SU-DHL-6 (cell line): ENCODE results near the gene TRMU.

Experiments
- EZH2phosphoT487 ChIP-seq: fragments of 200-600 bp; sonication (generic), shearing (Covaris generic); conservative IDR thresholded peaks from 2 replicates; pipeline ENCODE4 v1.6.1; 2018; ENCODE audit warnings: mild to moderate bottlenecking, antibody characterized with exemption, low read length, moderate library complexity, mixed read lengths
- TF ChIP-seq, protein P1 (sequence below): fragments of 200-600 bp; sonication (generic); IDR thresholded peaks from one replicate; pipeline ENCODE4 v1.5.1; 2017; ENCODE audit warnings: antibody characterized with exemption, mild to moderate bottlenecking, low read length, moderate library complexity; ENCODE audit not compliant: insufficient read depth, poor library complexity, severe bottlenecking

DNA sequence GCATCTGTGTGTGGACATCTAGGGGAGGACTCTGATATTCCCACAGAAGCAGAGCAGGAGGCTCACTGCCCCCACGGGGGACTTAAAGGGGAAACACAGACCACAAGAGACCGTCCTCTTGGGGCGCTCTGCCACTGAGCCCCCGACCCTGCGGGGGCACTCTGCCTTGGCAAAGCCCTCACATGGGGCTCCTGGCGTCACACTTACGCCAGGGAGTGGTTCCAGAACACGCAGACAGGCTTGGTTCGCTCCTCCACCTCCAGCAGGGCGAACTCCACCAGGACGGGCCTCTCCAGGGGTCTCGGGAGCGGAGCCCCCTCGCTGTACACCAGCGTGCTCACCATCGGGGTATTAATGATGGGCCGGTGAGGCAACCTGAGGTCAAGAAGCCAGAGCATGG is 45.1 kb downstream of the TRMU start:
- TF ChIP-seq, protein P1, sequence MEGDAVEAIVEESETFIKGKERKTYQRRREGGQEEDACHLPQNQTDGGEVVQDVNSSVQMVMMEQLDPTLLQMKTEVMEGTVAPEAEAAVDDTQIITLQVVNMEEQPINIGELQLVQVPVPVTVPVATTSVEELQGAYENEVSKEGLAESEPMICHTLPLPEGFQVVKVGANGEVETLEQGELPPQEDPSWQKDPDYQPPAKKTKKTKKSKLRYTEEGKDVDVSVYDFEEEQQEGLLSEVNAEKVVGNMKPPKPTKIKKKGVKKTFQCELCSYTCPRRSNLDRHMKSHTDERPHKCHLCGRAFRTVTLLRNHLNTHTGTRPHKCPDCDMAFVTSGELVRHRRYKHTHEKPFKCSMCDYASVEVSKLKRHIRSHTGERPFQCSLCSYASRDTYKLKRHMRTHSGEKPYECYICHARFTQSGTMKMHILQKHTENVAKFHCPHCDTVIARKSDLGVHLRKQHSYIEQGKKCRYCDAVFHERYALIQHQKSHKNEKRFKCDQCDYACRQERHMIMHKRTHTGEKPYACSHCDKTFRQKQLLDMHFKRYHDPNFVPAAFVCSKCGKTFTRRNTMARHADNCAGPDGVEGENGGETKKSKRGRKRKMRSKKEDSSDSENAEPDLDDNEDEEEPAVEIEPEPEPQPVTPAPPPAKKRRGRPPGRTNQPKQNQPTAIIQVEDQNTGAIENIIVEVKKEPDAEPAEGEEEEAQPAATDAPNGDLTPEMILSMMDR: no peak
- TF ChIP-seq EZH2phosphoT487: no peak
